Stimulated activated CD8-positive, alpha-beta memory T cell treated with anti-CD3 and anti-CD28 coated beads, Interleukin-15, amount 100 ng/mL, for 24 hours (primary cell): ENCODE data around the gene PGAM2.
"Not testable (repeated sequence)": the region's sequence is repeated elsewhere in the genome, so short reads cannot be mapped to it uniquely, and the experiment has no call there.

Source experiments
- DNase-seq: peaks from one replicate; pipeline ENCODE4 v3.0.0-alpha.2; 2020; ENCODE audit warnings: low read depth

Gene PGAM2

GRCh38 chr7:44050121-44050914 is 15.0 kb downstream of the PGAM2 start:
- no peak for DNase-seq

DNA sequence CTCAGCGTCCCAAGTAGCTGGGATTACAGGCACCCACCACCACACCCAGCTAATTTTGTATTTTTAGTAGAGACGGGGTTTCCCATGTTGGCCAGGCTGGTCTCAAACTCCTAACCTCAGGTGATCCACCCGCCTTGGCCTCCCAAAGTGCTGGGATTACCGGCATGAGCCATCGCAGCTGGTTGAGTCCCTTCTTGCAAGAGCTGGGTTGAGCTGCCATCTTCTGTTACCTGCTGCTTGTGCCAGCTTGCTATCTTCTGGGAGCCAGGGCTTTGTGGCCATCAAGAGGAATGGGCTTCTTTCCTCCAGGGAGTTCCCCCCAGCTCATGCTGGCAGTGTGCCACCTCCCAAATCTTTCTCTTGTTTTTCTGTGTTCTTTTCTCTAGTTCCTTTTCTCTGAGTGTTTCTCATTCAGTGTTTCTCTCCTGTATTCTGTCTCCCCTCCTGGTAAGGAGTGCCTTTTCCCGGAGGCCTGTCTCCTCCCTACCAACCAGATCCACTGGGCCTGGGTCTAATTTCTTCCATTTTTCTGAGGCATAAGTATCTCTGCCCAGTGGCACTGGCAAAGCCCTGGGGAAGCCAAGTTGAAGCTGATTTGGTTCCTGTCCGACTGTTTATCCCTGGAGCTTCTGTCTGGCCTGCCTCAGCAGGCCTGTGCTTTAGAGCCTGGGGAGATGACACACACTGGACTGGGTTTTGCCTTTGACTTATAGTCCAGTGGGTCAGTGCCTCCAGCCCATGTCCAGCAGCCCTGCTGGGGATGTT is 17.2 kb downstream of the PGAM2 start:
- no peak for DNase-seq

DNA sequence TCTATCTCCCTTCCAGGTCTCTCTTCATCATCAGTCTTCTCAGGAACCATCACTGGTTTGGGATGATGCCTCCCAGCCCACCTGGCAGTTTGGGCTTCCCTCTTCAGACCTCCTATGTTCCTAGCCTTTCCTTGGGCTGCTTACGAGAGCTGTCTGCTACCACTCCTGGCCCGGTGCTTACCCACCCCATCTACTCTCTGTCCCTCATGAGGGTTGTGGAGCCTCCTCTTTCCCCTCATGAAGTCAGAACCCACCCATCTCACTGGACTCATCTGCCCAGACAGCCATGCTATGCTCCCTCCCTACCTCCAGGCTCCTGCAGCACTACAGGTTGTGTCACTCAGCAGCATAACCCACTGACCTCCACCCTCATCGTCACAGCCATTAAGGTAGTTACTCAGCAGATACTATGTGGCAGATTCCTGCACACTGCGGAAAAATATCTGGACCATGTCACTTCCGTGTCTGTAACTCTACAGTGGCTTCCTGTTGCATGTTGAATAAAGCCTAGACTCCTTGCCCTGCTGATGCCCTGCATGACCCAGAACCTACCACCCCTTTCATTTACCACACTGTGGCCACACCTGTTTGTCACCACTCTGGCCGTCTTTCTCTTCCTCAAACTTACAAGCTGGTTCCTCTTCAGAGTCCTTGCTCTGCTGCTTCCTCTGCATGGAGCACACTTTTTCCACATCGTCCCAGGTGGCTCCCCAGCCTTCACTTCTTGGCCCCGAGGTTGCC is 18.9 kb downstream of the PGAM2 start:
- no peak for DNase-seq

GRCh38 chr7:44045226-44046014 is 19.9 kb downstream of the PGAM2 start:
- DNase-seq: no peak

GRCh38 chr7:44044315-44045225 is 20.8 kb downstream of the PGAM2 start, which contains the start of gene DBNL:
Gene DBNL (plus strand): TSS chr7:44044702. CDS start chr7:44044738, 36 bp downstream.
- DNase-seq: peak; percentile 89

- DNase-seq: no peak
These were observed 21.5 kb downstream of the PGAM2 start for GRCh38 chr7:44043902-44044301.

GRCh38 chr7:44042221-44042620 is 23.1 kb downstream of the PGAM2 start:
- DNase-seq: no peak

DNA sequence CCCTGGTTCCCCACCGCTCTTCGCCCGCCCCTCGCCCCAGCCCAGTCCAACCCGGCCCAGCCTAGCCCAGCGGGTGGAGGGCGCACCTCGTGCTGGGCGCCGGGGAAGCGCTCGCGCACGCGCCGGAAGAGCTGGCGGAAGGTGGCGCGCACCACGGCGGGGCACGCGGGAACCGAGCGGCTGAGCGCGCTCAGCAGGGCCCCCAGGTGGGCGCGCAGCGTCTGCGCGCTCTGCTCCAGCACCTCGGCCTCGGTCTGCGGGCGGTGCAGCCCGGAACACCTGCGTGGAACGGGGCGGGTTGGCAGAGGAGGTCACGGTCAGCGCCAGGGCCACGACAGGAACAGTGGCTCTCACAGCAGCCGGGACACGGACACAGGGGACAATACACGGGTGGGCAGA is 24.9 kb downstream of the PGAM2 start:
- not testable (repeated sequence) for DNase-seq

DNA sequence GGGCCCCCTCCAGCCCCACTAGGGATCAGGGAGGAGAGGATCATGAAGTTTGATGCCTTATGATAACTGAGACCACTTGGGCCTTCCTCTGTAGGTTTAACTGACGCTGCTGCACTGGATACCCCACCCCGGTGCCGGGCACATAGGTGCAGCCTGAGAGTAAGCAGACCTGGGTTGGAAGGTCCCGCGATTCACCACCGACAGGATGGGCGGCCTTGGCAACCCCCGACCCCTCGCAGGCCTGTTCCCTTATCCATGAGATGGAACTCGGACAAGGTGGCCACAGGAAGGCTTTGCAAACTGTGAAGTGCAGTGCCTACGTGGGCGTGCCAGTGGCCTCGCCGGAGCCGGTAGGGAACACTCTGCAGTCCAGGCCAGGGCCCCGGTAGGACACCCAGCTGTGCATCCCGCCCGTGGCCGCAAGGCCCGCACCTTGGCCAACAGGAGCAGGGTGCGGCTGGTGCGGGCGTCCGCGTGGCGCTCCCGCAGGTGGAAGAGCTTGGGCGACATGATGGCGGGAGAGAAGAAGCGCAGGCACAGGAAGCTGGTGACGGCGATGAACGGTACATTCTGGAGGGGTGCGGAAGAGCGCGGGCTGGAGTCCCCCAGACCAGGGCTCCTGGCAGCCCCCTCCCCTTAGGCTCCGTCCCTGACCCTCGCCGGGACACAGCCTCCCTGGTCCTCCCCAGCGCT is 25.4 kb downstream of the PGAM2 start:
- DNase-seq: not testable (repeated sequence)

DNA sequence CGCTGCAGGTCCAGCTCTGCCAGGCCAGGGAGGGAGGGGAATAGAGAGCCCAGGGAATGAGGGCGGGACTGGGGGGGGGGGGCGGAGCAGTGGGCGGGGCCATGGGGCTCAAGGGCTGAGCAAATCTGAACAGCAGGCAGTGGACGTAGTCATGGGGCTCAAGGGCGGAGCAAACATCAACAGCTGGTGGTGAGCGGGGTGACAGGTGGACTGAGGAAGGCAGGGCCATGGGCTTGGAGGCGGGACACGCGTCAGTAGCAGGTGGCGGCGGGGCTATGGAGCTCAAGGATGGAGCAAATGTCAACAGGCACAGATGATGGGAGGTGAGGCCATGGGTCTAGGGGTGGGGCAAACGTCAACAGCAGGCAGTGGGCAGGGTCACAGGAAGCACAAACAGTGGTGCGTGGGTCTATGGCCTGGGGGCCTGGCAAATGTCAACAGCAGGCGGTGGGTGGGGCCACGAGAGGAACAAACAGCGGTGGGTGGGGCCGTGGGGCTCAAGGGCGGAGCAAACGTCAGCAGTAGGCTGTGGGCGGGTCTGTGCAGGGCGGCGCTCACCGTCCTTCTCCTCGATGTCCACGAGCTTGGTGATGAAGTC is 26.3 kb downstream of the PGAM2 start:
- DNase-seq: peak; percentile 41

GRCh38 chr7:44038553-44038952 is 26.8 kb downstream of the PGAM2 start:
- not testable (repeated sequence) for DNase-seq

DNA sequence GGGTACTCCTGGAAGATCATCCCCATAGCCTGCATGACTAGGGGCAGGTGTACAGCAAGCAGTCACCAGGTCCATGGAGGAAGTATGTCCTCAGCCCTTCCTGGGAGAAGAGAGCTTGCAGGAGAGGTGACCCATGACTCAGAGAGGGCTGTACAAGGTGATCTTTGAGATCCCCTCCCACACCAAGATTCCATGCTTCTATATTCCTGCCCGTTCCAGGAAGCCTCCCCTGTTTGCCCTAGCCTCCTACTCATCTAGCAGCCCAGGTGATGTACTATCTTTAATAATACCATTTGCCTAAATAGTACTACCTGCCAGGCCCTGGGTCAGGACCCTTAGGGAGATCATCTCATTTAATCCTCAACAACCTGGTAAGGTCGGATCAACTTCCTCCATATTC is 27.4 kb downstream of the PGAM2 start:
- DNase-seq: not testable (repeated sequence)

GRCh38 chr7:44036364-44036763 is 29.0 kb downstream of the PGAM2 start:
- DNase-seq: not testable (repeated sequence)

GRCh38 chr7:44033971-44034844 is 31.2 kb downstream of the PGAM2 start:
- DNase-seq: not testable (repeated sequence)

- not testable (repeated sequence) for DNase-seq
These were observed 33.3 kb downstream of the PGAM2 start for GRCh38 chr7:44032031-44032430.

GRCh38 chr7:44031319-44031718 is 34.0 kb downstream of the PGAM2 start:
- DNase-seq: not testable (repeated sequence)

DNA sequence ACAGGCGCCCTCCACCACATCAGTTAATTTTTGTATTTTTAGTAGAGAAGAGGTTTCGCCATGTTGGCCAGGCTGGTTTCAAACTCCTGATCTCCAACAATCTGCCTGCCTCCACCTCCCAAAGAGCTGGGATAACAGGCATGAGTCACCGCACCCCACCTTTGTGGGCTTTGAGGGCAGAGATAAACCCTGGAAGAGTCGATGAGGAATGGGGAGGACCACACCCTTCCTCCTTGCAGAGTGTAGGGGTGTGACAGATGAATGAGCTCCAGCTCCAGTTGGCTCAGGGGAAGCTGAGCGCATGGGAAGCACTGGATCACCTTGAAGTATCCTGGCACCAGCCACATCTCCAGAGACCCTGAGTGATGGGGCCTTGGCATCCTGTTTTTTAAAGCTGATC is 35.3 kb downstream of the PGAM2 start:
- DNase-seq: not testable (repeated sequence)

GRCh38 chr7:44029433-44029832 is 35.9 kb downstream of the PGAM2 start:
- DNase-seq: not testable (repeated sequence)
